SW480 (cell line): ENCODE results near the gene FAM221A.
"Not testable (repeated sequence)": the region's sequence is repeated elsewhere in the genome, so short reads cannot be mapped to it uniquely, and the experiment has no call there.

Experiments used
- DNase-seq: peaks from one replicate; pipeline ENCODE4 v3.0.0-alpha.2; 2016; ENCODE audit warnings: low spot score

The FAM221A gene

DNA sequence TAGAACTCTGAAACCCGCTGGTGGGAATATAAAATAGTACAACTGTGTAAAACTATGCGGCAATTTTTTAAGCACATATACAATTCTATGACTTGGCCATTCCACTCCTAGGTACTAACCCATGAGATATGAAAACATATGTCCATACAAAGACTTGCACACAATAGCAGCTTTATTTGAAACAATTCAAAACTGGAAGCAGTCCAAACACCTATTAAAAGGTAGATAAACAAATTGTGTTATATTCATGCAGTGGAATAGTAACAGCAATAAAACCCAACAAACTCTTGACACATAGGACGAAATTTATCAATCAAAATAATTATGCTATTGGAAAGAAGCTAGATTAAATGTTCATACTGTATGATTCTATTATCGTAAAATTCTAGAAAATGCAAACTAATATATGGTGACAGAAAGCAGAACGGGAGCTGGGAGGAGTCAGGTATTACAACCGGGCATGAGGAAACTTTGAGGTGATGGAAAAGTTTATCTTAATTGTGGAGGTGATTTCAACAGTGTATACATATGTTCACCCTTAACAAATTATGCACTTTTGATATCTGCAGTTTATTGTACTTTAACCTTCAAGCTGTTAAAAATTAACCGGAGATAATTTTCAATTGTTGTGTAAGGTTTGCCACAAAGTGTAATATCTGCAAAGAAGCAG lies 29.2 kb downstream of the FAM221A start:
- no peak for DNase-seq

- no peak for DNase-seq
These were observed 30.0 kb downstream of the FAM221A start, which contains the start of gene STK31 for GRCh38 chr7:23710000-23710399. Gene STK31 (plus strand): TSS chr7:23710219. CDS start chr7:23710286, 67 bp downstream.

GRCh38 chr7:23712368-23713284 lies 32.6 kb downstream of the FAM221A start:
- DNase-seq, result peak; percentile 66

- DNase-seq, result peak; percentile 94
These were observed 33.5 kb downstream of the FAM221A start for GRCh38 chr7:23713285-23714149.

DNA sequence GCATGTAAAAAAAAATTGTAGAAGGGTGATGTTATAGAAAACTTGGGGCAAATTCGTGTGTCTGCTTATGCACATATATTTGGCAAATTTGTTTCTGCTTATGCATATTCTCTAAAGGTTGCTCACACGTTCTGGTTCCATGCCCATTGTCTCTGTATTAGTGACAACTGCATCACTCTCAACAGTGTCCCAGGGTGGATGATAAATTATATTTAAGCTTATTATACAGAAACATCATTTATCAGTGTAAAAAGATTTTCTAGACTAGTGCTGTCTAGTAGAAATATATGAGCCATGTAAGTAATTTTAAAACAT lies 34.1 kb downstream of the FAM221A start:
- no peak for DNase-seq

GRCh38 chr7:23714579-23714978 lies 34.6 kb downstream of the FAM221A start:
- DNase-seq, result no peak

DNA sequence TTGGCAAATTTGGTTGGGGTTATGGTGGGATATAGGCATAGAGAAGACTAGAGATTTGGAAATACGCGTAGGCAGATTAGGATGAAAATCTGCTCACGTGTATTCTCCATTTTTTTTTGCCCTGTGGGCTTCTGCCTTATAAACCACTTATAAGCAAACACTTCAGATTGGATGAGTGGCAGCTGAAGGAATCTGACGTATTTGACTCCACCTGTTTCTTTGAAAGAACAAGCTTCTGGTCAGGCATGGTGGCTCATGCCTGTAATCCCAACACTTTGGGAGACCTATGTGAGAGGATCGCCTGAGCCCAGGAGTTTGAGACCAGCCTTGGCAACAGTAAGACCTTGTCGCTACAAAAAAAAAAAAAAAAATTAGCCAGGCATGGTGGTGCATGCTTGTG lies 35.1 kb downstream of the FAM221A start:
- no peak for DNase-seq

- no peak for DNase-seq
These were observed 37.8 kb downstream of the FAM221A start for GRCh38 chr7:23717788-23718187.

- no peak for DNase-seq
These were observed 41.5 kb downstream of the FAM221A start for GRCh38 chr7:23721456-23721855.

DNA sequence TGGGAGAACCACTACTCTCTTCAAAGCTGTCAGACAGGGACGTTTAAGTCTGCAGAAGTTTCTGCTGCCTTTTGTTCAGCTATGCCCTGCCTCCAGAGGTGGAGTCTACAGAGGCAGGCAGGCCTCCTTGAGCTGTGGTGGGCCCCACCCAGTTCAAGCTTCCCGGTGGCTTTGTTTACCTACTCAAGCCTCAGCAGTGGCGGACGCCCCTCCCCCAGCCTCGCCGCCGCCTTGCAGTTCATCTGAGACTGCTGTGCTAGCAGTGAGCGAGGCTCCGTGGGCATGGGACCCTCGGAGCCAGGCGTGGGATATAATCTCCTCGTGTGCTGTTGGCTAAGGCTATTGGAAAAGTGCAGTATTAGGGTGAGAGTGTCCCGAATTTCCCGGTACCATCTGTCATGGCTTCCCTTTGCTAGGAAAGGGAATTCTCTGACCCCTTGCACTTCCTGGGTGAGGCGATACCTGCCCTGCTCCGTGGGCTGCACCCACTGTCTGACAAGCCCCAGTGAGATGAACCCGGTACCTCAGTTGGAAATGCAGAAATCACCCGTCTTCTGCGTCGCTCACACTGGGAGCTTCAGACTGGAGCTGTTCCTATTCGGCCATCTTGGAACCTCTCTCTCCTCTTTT lies 42.7 kb downstream of the FAM221A start:
- not testable (repeated sequence) for DNase-seq

DNA sequence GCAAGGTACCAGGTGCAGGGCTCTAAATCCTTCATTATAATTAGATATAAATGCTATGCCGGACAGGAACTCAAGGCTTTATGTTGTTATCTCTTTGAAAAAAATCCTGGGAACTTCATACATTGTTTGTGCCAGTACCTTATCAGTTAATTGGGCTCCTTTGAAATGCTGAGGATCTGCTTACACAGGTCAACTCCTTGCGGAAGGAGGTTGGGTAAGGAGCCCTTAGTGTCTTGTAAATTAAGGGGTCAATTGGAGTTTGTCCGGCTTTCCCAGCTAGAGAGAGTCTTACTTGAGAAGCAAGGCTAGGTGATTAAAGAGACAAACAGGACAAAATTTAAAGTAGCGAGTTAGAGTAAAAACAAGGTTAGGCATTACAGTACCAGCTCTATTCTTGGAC lies 44.1 kb downstream of the FAM221A start:
- DNase-seq, result not testable (repeated sequence)

- DNase-seq, result no peak
These were observed 62.1 kb downstream of the FAM221A start for GRCh38 chr7:23742051-23742450.

DNA sequence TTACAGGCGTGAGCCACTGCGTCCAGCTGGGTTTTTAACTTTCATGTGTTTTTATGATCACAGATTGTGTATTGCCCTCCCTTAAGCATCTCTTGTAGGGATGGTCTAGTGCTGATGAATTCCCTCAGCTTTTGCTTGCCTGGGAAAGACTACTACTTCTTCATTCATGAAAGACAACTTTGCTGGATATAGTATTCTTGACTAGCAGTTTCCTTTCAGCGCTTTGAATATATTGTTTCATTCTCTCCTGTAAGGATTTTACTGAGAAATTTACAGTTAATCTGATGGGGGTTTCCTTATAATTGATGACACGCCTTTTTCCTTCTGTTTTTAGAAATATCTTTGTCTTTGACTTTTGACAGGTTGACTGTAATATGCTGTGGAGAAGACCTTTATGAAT lies 63.2 kb downstream of the FAM221A start:
- no peak for DNase-seq

DNA sequence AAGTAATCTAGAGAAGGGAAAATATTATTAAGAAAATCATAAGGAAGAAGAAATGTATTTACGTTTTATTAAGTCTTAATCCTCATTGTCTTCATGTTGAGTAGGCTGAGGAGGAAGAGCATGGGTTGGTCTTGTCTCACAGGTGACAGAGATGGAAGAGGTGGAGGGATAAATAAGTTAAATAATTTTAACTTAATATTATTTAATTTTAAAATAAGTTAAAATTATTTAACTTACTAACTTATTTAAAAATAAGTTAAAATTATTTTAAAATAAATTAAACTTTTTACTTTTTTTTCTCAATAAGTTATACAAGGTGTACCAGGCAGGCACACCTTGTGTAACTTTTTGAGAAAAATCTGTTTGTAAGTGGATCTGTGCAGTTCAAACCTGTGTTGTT lies 66.6 kb downstream of the FAM221A start:
- no peak for DNase-seq

GRCh38 chr7:23751852-23752251 lies 71.9 kb downstream of the FAM221A start:
- no peak for DNase-seq
